Loucy (cell line): ENCODE measurements around the gene C10orf143.

ENCODE experiments used
- EZH2phosphoT487 ChIP-seq: fragments of 200-600 bp; IDR thresholded peaks from 2 replicates; pipeline ENCODE4 v1.6.1; 2018; ENCODE audit warnings: antibody characterized with exemption, mild to moderate bottlenecking, moderate library complexity, borderline replicate concordance
- TF ChIP-seq, protein P1 (sequence below): fragments of 200-600 bp; sonication (generic); conservative IDR thresholded peaks from 2 replicates; pipeline ENCODE4 v1.5.1; 2014; ENCODE audit warnings: mild to moderate bottlenecking, antibody characterized with exemption, low read length

DNA sequence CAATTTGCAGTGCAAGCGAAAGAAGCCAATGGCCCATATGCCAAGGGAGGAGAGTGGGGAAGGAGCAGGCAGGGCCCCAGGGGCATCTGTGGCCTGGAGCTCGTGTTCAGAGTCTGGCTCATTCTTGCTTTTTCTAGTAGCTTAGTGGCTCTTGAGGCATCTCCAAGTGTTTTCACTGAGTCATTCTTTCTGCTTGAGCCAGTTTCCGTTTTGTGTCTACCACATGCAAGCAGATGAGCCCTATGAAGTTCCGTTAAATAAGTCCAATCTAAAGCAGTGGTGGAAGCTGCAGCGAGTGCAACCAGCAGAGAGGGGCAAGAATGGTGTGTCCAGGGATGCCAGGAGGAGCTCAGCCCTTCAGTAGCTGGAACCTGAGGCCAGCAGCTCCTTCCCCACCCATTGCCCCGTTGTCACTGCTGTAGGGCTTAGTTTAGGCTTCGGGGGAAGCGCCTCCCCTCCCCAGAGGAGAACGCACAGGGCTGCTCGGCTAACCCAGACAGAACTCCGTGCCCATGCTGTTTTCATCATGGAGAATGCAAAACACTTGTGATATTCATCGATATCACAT is 89.2 kb downstream of the C10orf143 start:
- TF ChIP-seq, protein P1, sequence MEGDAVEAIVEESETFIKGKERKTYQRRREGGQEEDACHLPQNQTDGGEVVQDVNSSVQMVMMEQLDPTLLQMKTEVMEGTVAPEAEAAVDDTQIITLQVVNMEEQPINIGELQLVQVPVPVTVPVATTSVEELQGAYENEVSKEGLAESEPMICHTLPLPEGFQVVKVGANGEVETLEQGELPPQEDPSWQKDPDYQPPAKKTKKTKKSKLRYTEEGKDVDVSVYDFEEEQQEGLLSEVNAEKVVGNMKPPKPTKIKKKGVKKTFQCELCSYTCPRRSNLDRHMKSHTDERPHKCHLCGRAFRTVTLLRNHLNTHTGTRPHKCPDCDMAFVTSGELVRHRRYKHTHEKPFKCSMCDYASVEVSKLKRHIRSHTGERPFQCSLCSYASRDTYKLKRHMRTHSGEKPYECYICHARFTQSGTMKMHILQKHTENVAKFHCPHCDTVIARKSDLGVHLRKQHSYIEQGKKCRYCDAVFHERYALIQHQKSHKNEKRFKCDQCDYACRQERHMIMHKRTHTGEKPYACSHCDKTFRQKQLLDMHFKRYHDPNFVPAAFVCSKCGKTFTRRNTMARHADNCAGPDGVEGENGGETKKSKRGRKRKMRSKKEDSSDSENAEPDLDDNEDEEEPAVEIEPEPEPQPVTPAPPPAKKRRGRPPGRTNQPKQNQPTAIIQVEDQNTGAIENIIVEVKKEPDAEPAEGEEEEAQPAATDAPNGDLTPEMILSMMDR, result no peak
- no peak for TF ChIP-seq EZH2phosphoT487
